CD4-positive, alpha-beta T cell treated with Interferon alpha-2 for 1 hour (primary cell): ENCODE results near the gene OR4F6.
"Not testable (repeated sequence)": the region's sequence is repeated elsewhere in the genome, so short reads cannot be mapped to it uniquely, and the experiment has no call there.

Experiments used
- DNase-seq, 2 donors: peaks; one replicate each; pipeline ENCODE4 v3.0.0-alpha.2; 2020 to 2022

Gene OR4F6, protein sequence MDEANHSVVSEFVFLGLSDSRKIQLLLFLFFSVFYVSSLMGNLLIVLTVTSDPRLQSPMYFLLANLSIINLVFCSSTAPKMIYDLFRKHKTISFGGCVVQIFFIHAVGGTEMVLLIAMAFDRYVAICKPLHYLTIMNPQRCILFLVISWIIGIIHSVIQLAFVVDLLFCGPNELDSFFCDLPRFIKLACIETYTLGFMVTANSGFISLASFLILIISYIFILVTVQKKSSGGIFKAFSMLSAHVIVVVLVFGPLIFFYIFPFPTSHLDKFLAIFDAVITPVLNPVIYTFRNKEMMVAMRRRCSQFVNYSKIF

DNA sequence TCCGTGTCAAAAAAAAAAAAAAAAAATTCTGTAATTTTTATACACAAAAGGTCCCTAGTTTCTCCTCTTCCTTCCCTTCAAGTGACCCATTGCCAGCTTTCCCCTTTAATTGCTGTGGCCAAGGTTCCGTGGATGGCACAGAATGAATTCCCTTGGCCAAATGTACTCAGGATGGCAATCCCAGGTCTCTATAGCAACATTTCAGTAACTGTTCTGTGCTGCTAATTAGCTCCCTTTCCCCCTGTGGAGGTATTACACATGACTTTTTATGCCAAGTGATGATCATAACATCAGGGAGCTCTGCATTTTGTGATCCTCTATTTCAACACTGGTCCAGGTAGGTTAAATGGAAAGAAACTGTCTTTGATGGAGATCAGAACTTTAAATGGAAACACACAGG, at the start of gene OR4F6:
Gene OR4F6 (plus strand): TSS at position 301 of the 400 bp plus-strand sequence. CDS start 2,211 bp downstream, outside the sequence.
- no peak for DNase-seq

DNA sequence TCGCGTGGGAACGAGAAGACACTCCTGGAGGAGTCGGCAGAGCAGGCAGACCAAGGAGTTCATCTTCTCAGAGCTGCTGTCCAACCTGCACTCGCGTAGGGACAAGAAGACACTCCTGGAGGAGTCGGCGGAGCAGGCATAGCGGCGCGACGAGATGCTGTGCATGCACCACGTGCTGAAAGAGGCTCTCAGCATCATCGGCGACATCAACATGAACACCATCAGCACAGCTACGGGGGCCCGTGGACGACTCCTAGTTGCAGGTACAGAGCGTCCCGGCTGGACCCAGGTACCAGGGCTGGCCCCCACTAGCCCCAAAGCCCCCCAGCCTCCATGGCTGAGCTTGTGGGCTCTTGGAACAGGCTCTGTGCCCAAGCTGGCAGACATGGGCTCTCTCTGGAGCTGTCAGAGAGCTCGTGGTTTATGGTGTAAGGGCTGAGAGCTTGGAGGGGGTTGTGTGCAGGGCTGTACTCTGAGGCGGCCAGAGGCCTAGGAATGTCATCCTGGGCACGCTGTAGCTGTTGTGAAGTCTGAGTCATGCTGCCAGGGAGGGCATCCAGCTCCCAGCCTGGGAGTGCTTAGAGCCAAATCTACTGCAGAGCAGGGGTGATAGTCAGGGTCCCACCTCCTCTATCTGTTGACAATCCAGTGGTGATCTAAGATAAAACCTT, 38.5 kb upstream of the OR4F6 start:
- DNase-seq = not testable (repeated sequence)

DNA sequence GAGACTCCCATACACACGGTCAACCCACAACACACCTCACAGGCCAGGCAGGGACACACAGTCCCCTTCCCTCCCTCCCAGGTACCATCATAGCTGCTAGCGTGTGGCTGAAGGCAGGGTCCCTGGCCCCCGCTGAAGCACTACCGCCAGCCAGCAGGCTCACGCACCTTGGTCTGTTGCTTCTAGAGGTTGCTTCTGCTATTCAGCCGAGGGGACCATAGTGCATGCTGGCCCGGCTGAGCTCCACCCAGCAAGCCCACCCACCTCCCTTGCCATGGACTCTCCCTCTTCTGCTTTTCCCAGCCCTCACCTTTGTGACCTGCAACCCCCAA, 38.0 kb upstream of the OR4F6 start:
- DNase-seq = not testable (repeated sequence)

DNA sequence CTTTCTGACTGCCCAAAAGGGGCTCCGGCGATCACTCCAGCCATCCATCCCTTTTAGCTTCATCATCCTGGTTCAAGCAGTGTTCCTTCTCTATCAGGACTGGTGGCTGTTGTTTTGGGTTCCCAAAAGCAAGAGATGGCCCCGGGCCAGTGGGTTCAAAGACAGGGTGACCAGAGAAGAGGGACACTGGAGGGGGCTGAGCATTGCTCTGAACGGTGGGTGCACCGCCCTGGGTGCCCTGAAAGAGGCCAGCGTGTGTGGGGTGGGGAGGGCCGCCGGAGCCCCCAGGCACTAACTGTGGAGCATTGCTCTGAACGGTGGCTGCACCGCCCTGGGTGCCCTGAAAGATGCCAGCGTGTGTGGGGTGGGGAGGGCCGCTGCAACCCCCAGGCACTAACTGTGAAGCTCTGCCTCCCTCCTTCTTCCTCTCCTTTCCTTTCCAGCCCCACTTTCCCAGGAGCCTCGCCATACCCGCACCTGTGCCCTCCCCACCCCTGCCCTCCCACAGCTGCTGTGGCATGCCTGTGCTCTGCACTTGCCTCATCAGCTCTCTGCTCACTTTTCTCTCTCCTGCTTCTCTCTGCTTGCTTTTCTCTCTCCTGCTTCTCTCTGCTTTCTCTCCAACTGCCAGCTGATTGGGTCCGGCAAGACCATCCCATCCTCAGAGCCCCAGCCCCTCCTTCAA, 37.4 kb upstream of the OR4F6 start:
- DNase-seq = no peak

DNA sequence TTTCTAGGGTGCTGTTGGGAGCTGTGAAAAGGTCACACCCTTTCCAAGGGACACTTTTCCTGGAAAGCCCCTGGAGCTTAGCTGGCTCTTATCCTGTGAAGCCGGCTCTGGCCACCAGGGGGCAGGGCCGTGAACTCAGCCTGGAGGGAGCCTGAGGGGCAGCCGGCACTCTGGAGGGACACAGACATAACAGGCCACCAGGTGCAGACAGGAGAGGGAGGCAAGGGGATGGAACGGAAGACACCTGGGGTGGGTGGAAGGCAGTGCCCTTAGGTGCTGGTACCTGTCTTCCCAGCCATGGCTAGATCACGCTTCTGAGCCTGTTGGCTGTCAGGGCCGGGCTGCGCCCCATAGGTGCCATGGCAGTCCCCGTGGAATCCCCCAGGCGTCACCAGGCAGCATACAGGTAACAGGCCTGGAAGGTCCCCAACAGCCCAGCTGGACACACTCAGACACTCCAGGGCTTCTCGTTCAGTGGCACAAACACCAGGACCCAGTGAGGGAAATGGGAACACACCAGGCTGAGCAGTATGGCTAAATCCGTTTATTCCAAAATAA, 36.1 kb upstream of the OR4F6 start:
- not testable (repeated sequence) for DNase-seq

DNA sequence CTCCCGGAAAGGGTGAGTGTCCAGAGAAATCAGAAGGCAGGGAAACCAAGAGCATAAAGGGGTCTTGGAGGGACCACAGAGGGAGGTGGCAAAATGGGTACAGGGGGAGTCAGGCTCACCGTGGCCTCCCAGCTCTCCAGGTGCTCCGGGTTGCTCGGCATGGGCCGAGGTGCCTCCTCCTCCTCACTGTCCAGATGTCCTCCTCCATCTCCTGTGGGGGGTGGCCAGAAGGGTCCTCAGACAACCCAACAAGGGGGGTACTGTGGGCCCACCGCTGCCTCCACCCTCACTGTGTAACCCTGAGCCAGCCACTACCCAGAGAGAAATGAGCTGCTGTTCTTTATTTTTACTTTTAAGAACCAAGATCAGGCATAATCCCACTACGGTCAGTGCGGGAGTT, 30.4 kb upstream of the OR4F6 start:
- no peak for DNase-seq

DNA sequence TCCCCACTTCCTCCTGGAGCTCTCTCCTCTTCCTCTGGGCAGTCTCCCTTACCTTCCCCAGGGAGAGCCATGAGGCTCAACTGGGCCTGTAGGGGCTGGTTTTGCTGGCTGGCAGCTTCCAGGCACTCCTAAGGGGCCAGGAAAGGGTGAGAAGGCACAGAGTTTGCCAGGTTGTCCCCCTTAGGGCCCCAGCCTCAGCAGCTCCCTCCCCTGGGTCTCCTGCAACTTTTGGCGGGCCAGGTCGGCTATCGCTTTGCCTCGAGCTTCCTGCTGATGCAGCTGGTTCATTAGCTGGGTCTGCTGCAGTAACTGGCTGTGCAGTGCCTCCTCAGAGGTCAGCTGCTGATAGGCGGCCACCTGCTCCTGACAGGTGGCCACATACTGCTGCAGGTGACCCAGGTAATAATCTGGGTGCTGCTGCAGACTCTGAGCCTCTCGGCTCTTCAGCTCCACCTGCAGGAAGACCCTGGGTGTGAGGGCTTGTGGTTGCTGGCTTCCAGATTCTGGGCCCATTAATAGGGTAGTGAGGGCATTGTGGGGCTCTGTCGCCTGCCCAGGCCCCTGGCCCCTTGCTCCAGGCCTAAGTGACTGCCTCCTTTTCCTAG, 29.7 kb upstream of the OR4F6 start:
- DNase-seq = peak in 1 of 2 donors; percentile 7

DNA sequence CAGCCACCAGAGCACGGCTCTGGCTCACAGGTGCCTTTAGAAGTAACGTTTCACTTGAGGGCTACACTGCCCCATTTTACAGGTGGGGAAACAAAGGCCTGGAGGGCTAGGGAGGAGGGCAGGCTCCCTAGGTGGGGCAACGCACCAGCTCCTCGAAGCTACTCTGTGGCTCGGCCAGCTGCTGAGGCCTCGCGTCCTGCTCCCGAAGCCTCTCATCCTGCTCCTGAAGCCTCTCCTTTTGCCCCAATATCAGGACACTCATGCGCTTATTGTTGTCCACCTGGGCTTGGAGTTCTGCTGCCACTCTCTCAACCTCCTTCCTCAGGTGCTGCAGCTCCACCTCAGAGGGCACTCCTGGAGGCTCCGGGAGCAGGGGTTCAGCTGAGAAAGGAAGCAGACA, 28.2 kb upstream of the OR4F6 start:
- DNase-seq = no peak

DNA sequence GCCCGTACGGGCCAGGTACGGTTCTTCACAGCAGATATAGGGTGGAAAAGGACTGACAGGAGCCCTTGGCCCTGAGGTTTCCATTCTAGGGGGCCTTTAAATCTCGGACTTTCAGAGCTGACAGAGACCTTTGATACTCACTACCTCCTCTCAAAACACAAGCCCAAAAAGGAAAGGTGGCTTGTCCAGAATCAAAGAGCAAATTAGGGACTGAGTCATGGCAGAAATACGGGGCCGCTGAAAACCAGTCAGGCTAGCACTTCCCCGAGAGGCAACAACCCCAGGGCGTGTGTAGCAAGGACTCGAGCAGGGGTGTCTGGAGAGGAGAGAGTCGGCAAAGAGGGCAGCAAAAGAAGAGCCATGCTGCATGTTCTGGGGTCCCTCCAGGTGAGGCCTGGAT, 24.7 kb upstream of the OR4F6 start:
- not testable (repeated sequence) for DNase-seq

DNA sequence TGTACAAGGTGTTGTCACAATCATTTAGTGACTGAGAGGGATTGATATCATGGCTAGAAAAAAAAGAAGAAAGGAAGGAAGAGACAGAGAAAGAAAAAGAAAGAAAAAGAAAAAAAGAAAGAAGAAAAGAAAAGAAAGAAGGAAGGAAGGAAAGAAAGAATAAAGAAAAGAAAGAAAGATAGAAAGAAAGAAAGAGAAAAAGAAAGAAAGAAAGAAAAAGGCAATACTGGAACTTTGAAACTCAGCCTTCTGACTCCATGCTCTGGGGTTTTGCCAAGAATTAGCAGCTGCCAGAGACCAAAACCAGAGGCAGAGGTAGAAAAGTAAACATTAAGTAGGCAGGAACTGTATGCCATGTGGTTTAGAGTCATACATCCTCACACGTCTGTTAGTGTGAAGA, 23.1 kb upstream of the OR4F6 start:
- not testable (repeated sequence) for DNase-seq

DNA sequence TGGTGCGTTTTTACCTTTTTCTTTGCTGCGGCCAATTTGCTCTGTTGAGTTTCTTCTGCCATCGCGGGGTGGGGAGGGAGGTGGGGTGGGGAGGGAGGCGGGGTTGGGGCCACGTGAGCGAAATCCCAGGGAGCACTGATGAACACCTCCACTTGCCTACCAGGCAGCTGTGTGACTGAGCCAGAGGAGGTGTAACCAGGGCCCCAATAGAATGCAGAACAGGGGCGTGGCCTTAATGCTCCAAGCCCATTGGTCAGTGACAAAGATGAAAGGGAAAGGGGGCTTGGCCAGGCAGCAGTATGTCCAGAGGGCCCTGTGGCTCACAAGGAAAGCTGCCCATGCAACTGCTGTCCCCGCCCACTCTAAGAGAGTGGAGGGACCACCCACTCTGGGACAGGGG, 21.4 kb upstream of the OR4F6 start:
- DNase-seq = no peak

DNA sequence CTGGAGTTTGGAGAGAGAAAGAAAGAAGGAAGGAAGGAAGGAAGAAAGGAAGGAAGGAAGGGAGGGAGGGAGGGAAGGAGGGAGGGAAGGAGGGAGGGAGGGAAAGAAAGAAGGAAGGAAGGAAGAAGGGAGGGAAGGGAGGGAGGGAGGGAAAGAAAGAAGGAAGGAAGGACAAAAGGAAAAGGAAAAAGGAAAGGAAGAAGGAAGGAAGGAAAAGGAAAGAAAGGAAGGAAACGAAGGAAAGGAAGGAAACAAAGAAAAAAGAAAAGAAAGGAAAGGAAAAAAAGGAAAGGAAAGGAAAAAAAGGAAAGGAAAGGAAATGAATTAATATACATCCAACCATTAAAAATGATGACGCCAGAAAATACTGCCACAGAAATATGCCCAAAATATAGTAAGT, 18.7 kb upstream of the OR4F6 start:
- no peak for DNase-seq

DNA sequence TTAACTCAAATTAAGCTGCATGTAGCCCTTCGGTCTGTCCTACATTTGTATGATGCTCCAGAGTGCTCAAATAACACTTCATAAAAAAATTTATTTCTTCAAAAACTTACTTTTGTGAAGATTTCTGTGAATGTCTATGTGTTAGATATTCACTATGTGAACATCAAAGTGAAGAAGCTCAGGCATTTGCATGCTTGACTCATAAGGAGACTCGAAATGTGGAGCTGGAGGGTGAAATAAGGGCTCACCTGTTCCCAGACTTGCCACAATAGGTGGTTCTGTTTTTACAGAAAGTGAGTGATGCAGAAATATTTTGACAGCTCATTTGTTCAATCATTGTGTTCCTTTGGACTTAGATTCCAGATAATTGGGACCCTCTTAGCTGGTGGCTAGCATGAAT, 16.9 kb upstream of the OR4F6 start:
- DNase-seq = not testable (repeated sequence)

DNA sequence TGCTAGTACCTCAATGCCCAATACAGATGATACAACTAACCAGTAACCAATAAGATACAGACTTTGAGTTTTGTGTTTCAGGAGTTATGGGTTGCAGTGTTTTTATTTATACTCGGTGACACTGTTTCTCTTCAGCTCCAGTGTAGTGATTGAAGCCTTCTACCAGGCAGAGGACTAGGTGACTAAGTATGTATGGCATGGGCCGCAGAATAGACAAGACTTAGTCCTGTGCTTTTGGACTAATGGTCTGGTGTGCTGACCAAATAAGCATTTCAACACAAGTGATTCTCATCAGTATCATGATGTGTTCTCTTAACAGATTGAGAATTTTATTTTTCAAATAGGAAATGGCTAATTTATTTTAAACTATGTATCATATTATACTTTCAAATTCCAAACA, 15.3 kb upstream of the OR4F6 start:
- not testable (repeated sequence) for DNase-seq

DNA sequence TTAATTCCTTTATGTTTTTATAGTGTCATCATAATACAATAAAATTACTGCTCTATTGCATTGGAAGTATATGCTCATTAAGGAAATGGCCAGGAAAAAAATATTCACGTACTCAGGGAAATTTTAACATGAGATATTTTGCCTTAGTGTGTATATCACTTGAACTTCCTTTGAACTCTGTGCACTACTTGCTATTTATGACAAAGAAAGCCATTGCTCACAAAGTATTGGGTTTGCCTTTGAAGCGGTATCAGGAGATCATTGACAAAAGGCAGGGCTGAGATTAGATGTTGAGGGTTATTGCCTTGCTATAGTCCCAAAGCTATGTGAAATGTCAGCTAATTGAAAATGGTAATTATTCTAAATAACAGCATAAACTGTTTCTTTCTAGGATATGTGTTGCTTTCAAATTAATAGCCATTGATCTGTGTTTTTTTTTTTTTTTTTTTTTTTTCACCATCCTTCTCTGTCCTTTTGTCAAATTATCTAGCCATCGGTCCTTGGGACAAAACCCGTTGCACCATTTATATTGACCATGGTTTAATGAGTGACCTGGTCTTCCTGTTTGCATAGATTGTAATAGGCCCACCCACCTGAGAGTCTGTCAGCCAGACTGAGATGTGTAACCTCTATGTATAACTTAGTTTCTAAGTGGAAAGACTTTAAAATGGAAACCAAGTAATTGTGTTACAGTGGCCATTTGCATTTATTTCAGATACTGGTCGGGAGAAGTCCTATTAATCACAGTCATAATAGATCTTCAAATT, 14.6 kb upstream of the OR4F6 start:
- DNase-seq = not testable (repeated sequence)

DNA sequence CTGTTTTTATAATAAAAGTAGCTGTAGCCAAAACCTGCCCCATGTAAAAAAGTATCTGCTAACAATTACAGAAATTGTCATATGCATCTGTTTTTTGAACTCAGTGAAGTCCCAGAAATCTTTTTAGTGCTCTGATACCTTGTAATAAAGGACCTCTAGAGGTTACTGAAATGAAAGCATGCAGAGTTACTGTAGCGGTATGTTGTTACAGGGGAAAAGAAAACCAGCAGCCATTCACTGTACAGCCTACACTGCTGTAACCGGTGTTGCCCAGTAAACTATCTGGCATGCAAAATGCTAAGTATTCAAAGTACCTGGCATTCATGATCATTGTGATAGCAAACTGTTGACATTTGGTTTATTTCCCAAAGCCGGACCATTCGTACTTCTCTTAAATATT, 12.6 kb upstream of the OR4F6 start:
- DNase-seq = not testable (repeated sequence)

DNA sequence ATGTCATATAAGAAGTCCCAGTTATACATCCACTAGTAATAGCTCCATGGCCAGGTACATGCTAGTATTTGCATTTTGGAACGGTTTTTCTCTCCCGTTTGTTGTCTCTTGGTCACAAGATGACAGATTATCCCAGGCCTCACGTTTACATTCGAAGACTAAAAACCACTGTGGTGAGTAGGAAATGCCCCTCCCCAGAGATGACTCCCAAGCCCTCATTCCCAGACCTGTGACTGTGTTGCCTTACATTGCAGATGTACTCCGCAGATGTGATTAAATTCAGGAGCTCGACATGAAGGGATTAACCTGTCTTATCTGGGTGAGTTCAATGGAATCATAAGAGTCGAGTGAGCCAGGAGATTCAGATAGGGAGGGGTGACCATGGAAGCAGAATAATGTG, 9.3 kb upstream of the OR4F6 start:
- not testable (repeated sequence) for DNase-seq

DNA sequence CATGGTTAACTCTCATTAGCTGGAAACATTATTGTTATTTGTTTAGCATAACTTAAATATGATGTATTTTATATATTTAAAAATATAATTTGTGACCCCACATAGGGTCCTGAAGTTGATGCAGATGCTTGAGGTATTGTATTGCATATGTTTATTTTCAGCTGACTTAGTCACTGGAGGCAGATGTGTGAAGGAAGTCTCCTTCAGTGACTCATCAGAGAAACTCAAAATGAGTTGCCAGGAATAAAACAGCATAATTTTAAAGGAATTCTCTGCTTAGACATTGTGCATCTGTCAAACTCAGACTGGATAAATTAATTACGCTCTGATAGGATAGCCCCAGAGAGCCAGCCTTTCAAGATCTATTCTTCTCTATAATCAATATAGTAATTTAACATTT, 7.9 kb upstream of the OR4F6 start:
- DNase-seq = no peak

DNA sequence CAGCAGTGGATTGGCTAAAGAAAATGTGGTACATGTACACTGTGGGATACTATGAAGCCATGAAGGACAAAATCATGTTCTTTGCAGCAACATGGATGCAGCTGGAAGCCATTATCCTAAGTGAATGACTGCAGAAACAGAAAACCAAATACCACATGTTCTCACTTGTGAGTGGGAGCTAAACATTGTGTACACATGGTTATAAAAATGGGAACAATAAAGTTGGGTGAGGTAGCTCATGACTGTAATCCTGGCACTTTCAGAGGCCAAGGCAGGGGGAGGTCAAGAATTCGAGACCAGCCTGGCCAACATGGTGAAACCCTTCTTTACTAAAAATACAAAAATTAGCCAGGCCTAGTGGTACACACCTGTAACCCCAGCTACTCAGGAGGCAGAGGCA, 3.6 kb upstream of the OR4F6 start:
- DNase-seq = no peak

DNA sequence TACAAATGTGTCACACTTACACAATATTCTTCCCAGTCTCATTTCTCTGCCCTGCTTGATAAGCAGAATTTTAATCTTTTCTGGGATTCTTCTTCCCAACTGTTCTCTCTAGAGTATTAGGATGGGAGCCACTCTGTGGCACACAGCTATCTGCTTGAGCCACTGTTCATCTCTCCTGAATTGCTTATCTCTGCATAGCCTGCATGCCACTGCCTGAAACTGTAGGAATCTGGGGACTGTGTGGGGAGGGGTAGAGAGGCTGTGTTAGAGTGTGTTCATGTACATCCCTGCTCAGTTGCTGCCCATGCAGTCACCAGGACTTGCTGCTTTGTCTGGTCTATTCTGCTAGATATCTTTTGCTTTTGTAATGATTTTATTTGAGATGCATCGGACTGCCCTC, 2.3 kb upstream of the OR4F6 start:
- DNase-seq = no peak

DNA sequence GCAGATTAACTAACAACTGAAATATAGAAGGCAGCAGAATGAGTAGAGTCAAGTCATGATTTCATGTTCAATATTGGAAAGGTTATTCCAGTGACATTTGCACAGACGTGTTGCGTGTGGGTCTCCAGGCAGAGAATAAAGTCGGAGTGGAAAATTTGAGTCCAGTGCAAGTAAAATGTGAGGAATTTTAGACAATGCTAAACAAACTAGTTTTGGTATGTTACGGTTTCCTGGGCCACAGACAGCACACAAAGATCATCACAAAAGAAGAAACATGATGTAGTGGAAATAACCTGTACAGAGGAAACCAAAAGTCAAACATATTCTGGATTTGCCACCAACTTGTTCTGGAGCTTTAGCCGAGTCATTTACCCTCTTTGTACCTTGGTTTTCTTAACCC, 367 bp downstream of the OR4F6 start:
- no peak for DNase-seq

DNA sequence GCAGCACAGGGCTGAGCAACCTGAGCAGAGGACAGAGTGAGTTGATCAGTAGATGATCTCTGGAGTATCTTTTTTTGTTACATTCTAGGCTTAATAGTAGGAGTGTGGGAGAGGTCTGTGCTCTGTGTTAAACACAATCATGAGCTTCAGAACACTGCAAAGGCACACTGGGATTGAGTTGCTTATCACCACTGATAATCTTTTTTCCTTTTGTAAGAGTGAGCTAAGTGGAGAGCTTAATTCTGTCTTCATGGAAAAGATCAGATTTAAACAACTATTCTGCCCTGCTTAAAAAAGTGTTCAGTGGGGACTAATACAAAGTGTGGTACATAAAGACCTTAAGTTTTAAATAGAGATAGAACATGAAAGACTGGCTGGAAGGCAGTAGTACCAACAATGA, 1.1 kb downstream of the OR4F6 start:
- DNase-seq = no peak

DNA sequence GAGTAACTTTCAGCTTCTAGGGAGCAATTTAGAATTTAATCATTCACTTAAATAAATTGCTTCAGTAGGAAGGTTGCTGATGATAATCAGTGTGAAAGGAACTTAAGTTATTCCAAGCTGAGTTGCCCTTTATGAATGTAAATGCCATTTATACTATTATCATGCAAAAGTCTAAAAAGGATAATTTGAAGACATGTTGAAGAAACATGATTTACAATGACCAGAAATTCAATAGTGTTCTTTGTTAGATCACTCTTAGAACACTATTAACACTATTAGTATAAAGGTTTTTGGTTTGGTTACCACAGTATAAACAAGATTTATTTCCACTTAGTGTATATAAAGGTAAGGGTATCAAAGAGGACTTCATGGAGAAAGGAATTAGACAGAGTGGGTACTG, 1.6 kb downstream of the OR4F6 start:
- DNase-seq = no peak
